Cardiac fibroblast (primary cell): Measurements from ENCODE around the gene CROT.

Experiments used
- DNase-seq, 2 donors: peaks; one replicate each; pipeline versions ENCODE4 v3.0.0 to v3.0.0-alpha.2; 2010; ENCODE audit warnings: low read depth in 2 of 2
- H3K4me3 ChIP-seq, 2 donors: replicated peaks in 1 of 2; 1 replicate in 1 of 2; 2 replicates in 1 of 2; pipeline ENCODE4 v1.5.1; 2011; ENCODE audit warnings: low read depth in 2 of 2, low read length in 2 of 2, mild to moderate bottlenecking in 2 of 2, moderate library complexity in 1 of 2
- CTCF ChIP-seq: IDR thresholded peaks from one replicate; pipeline ENCODE4 v1.5.1; 2011; ENCODE audit warnings: low read depth, mild to moderate bottlenecking, low read length, inconsistent platforms

The CROT gene

GRCh38 chr7:87328281-87328680, 17.2 kb upstream of the CROT start:
- peak; percentile 57 to 62 for DNase-seq
- no peak overlapping the region for H3K4me3 ChIP-seq
- no peak for TF ChIP-seq CTCF

- TF ChIP-seq CTCF = no peak
- DNase-seq = no peak
- H3K4me3 ChIP-seq = no peak overlapping the region
Measured at GRCh38 chr7:87330316-87330715, 15.1 kb upstream of the CROT start.

GRCh38 chr7:87330942-87331341, 14.5 kb upstream of the CROT start:
- TF ChIP-seq CTCF = no peak
- H3K4me3 ChIP-seq = no peak overlapping the region
- DNase-seq = no peak

- no peak overlapping the region for H3K4me3 ChIP-seq
- TF ChIP-seq CTCF = no peak
- DNase-seq = no peak
Measured at GRCh38 chr7:87331687-87332252, 13.7 kb upstream of the CROT start.

GRCh38 chr7:87332321-87332720, 13.1 kb upstream of the CROT start:
- TF ChIP-seq CTCF = no peak
- DNase-seq = no peak
- no peak overlapping the region for H3K4me3 ChIP-seq

- no peak for TF ChIP-seq CTCF
- no peak overlapping the region for H3K4me3 ChIP-seq
- no peak for DNase-seq
Measured at GRCh38 chr7:87336136-87336535, 9.3 kb upstream of the CROT start.

- no peak overlapping the region for H3K4me3 ChIP-seq
- DNase-seq = no peak
- no peak for TF ChIP-seq CTCF
Measured at GRCh38 chr7:87337331-87337730, 8.1 kb upstream of the CROT start.
